GM18498 (cell line): ENCODE measurements around the gene NOL11.
A peak's percentile ranks its signal among the peaks of the same experiment; 100 is the strongest.
"Not testable (repeated sequence)": the region's sequence is repeated elsewhere in the genome, so short reads cannot be mapped to it uniquely, and the experiment has no call there.

Source experiments
- ATAC-seq: cut with Tn5 transposase; IDR thresholded peaks from one replicate; pipeline ENCODE4 v1.9.1; 2021; ENCODE audit warnings: mild to moderate bottlenecking, moderate library complexity; ENCODE audit not compliant: unreplicated experiment

The NOL11 gene

DNA sequence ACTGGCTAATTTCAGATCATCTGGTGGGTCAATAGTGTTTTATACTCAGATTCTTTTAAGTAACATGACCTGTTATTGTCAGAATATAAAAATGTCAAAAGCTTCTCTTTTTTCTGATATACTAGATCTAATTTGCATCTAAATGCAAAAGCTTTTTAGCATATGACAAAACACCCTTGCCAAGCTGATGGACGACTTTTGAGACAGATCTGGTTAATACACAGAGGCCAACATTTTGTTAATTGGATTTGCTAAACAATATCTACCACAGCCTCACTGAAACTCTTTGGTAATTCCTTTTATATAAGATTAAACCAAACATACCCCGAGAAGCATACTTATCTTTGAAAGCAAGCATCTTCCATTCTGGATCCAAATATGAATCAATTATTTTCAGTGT, 10.3 kb upstream of the NOL11 start:
- no peak for ATAC-seq

DNA sequence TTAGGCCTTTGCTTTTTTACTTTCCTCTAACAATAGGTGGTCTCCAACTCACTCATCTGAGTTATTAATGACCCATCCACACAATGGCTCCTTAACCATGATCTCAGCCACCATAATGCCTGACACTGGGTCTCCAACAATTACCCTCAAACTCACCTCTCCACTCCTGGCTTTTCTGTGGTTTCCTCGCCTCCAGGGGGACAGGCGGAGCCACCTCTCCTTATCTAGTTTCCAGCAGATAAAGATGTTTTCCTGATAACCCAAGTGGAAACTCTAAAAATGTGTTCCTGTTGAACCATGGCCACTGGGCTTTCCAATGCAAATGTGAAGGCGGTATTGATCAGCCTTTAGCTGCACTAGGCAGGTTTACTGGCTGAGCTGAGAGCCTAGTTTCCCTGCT, 9.4 kb upstream of the NOL11 start:
- ATAC-seq: no peak

DNA sequence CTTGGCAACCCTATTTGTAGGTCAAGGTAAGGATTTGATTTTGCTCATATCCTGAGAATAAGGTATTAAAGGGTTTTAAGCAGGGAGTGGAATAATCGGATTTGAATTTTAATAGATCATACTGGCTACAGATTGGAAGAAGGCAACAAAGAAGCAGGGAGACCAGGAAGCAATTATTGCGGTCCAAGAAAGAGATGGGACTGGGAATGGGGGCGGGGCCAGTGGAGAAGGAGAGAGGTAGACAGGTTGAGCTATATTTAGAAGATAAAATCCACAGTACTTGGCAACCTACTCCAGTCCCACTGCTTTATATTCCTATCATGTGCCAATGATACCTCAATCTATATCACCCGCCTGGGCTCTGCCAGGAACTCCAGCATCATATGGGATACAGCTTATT, 5.8 kb upstream of the NOL11 start:
- no peak for ATAC-seq

DNA sequence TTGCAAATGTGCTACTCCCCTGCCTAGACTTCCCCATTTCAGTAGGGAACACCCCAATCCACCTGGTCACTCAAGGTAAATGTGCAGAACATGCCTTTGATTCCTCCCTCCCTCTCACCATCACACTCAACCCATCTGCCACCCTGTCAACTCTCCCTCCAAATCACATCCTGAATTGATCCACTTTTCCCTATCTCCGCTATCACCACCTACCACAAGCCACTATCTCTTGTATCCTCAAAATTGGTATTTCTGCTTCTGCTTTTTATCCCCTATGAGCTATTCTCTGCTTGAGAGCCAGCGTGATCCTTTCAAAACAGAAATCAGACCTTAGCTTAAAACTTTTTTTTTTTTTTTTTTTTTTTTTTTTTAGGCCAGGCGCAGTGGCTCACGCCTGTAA, 5.4 kb upstream of the NOL11 start:
- no peak for ATAC-seq

GRCh38 chr17:67713169-67713568, 4.6 kb upstream of the NOL11 start:
- no peak for ATAC-seq

DNA sequence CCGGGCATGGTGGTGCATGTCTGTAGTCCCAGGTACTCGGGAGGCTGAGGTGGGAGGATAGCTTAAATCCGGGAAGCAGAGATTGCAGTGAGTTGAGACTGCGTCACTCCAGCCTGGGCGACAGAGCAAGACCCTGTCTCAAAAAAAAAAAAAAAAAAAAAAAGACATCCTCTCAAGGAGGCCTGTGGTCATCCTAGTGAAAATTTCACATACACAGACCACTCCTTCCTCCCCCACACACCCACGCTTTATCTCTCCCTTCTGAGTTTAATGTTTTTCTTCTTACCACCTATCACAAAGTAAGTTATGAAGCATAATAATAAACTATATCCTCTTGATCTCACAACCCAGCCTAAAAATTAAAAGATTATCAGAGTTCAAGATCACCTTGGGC, 1.3 kb upstream of the NOL11 start:
- ATAC-seq: no peak

DNA sequence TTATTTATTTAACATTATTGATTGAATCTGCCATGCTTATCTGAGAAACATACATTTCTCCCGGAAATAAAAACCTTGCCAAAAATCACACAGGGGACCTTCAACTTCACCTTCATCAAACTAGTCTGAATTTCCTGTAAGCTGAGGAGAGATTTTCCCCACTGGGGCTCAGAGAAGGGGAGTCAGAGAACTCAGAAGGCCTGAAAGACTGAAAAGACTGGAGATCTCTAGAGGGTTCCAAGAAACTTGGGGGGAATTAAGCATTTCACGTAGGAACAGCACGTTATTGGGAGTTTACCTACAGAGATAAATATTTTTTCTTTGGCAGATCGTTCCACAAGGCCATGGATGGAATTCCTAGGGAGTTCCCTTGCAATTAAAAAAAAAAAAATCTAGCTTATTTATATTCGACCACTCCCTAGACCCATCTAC, 528 bp upstream of the NOL11 start:
- ATAC-seq: no peak

GRCh38 chr17:67718325-67718941, 697 bp downstream of the NOL11 start:
- peak; percentile 8 for ATAC-seq

- ATAC-seq: no peak
These were observed 7.6 kb downstream of the NOL11 start for GRCh38 chr17:67725373-67725791.

DNA sequence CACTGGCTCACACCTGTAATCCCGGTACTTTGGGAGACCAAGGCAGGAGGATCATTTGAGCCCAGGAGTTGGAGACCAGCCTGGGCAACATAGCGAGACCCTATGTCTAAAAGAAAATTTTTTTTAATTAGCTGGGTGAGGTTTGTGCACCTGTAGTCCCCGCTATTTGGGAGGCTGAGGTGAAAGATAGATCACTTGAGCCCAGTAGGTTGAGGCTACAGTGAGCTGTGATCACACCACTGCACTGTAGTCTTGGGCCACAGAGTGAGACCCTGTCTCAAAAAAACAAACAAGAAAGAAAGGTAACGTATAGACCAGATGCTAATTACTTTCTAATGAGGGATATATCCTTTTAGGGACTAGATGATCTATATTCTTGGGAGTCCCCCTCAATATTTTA, 8.1 kb downstream of the NOL11 start:
- no peak for ATAC-seq

- not testable (repeated sequence) for ATAC-seq
These were observed 9.7 kb downstream of the NOL11 start for GRCh38 chr17:67727152-67728039.

DNA sequence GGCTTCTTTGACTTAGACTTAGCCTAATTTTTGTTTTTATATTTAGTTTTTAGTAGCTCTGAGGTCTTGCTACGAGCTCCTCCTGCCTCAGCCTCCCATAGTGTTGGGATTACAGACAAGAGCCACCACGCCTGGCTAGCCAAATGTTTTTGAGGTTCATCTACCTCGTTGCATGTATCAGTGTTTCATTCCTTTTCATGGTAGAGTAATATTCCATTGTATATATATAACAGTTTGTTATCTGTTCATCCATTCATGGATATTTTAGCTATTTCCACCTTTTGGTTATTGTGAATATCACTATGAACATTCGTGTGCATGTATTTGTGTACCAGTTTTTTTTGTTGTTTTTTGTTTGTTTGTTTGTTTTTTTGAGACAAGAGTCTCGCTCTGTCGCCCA, 12.2 kb downstream of the NOL11 start:
- no peak for ATAC-seq

- no peak for ATAC-seq
These were observed 13.0 kb downstream of the NOL11 start for GRCh38 chr17:67730731-67731130.

DNA sequence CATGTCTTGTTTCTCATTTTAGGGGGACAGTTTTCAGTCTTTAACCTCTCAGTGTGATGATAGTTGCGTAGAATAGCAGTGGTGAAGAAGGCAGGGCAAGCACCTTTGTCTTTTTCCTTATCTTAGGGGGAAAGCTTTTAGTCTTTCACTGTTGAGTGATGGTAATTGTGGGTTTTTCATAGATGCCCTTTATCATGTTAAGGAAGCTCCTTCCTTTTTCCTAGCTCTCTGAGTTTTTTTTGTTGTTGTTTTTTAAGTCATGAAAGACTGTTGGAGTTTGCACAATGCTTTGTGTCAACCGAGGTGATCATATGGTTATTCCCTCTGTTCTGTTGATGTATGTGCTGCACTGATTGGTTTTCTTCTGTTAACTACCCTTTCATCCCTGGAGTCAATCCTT, 15.7 kb downstream of the NOL11 start:
- no peak for ATAC-seq

DNA sequence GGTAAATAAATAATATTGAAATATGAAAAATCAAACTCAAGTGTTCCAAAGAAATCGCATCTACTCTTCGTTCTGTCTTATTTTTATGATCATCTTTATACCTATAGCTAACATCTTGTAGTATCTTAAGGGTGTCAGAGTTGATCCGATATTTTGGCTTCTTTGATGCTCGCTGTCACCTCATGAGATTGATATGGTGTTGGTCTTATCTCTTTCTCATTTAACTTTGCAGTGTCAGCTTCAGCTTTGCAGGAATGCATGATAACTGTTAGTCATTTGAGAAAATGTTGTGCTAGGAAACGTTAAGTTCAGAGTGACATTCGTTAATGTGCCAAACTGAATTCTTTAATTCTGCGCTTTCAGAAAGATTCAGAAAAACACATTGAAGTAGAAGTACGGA, 19.4 kb downstream of the NOL11 start:
- no peak for ATAC-seq

DNA sequence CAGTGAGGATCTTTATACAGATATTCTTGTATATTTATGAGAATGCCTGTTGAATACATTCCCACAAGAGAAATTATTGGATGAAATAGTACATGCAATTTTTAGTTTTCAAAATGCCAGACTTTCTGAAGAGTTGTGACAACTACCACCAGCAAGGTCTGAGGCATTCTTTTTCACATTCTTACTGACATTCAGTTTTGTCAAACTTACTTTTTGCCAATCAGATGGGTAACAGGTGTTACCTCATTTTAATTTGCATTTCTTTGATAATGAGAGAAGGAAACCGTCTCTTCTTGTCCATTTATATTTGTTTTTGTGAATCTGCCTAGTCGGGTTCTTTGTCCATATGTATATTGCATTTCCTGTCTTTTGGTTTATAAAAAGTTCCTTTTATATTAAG, 24.3 kb downstream of the NOL11 start:
- no peak for ATAC-seq

DNA sequence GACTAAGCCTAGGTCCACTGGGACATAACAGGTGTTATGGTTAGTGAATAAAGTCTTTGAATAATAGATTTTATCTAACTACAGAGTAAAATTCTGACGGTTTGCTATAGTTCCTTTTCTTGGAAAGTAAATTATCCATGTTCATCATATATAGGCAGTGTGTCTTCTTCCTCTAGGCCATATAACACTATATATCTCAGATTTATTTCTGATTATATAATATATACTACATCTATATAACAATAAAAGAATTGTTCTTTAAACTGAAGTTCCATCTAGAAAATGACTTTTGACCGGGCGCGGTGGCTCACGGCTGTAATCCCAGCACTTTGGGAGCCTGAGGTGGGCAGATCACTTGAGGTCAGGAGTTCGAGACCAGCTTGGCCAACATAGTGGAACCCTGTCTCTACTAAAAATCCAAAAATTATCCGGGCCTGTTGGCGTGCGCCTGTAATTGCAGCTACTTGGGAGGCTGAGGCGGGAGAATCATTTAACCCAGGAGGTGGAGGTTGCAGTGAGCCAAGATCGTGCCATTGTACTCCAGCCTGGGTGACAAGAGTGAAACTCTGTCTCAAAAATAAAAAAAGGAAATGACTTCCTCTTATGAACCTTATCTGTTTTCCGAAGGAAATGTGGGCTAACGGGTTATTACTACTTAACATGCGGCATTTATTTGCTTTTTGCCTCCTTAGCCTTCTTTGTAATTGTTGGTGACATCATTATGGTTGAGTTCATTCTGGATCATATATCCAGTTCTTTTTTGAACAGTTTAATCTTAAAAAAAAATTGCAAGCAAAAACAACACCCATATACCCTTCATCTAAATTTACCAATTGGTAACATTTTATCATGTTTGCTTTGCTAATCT, 29.2 kb downstream of the NOL11 start:
- no peak for ATAC-seq

- ATAC-seq: no peak
These were observed 30.0 kb downstream of the NOL11 start for GRCh38 chr17:67747681-67748235.

- ATAC-seq: no peak
These were observed 32.3 kb downstream of the NOL11 start for GRCh38 chr17:67750067-67750466.

DNA sequence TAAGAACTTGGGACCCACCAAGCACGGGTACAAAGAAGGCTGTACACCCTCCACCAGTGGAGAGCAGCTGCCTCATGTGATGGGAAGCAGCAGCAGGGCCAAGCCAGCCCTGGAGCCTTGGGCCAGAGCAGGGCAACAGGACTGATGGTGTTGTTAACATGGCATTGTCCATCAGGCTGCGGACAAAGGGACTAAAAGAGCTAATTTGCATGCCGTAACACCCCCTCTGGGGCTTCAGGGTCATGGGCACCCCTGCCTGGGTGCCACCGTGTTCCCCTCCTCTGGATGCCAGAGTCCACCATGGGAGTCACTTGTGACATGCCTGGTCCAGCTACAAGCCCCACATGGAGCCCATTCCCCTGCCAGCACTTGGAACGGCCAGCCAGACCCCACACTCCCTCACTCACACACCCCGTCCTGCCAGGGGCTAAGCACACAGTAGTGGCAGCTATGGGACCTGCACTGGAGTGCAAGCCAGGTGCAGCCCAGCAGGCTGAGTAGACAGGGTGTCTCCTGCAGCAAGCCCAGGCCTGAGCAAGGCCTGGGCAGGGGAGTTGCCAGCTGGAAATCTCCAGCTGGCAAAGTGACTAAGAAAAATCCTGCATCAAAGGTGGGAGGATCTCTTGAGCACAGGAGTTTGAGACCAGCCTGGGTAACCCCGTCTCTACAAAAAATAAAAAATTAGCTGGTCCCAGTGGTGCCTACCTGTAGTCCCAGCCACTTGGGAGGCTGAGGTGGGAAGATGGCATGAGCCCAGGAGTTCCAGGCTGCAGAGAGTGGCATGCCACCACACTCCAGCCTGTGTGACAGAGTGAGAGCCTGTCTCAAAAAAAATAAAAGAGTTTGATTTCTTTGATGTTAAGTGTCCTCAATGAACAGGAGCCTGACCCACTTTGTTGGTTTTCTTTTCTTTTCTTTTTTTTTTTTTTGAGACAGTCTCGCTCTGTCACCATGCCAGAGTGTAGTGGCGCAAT, 33.7 kb downstream of the NOL11 start:
- no peak for ATAC-seq
